IPS-NIHi11 (cell line): ENCODE results near the gene C19orf53.
A peak's percentile ranks its signal among the peaks of the same experiment; 100 is the strongest.

Source experiments
- DNase-seq: peaks from one replicate; pipeline ENCODE4 v3.0.0; 2012; ENCODE audit warnings: mixed read lengths, low spot score

C19orf53 gene

DNA sequence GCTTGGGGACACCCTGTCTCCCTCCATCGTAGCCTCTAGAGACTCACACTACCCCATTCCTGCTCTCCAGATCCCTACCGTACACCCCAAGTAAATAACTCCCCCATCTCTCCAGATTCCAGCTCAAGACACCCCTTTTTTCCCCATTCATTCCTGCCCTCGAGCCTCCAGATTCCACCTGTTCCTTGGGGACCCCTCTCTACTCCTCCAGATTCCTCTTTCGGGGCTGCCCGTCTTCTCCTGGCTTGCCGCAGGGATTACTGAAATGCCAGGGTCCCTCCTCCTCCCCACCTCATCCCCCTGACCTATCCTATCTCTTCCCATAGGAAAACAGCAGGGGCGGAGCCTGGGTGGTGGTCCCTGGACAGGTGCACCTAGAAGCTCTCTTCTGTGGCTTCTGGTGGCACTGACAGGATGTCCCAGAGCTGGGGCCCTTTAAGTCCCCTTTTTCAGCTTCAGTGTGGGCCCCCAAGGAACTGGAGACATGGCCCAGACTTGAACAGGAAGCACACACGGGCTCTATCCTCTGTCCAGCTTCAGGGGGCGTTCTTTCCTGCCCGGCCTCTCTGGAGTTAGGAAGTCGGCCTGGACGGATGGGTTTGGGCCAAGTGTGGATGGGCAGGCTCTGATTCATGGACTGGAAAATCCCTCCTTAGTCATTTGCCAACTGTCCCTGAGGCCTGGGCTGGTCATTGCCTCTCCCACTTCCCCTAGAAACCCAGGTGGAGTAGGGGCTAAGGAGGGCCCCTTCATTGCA, 22.2 kb downstream of the C19orf53 start:
- DNase-seq, result peak; percentile 70

DNA sequence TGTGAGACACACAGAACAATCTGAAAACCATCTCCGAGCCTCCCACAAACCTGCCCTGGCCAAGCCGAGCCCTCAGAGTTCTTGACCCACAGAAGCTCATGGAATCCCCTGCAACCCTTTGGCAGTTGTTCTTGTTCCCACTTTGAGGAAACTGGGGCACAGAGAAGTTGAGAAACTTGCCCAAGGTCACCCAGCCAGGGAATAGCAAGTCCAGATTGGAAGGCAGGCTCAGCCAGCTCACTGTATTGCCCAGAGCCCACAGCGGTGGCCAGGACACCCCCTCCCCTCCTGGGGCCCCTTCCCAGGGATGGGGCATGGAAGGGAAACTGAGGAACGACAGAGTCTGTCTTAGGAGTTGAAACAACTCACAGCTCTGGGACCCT, 22.8 kb downstream of the C19orf53 start:
- DNase-seq, result no peak

DNA sequence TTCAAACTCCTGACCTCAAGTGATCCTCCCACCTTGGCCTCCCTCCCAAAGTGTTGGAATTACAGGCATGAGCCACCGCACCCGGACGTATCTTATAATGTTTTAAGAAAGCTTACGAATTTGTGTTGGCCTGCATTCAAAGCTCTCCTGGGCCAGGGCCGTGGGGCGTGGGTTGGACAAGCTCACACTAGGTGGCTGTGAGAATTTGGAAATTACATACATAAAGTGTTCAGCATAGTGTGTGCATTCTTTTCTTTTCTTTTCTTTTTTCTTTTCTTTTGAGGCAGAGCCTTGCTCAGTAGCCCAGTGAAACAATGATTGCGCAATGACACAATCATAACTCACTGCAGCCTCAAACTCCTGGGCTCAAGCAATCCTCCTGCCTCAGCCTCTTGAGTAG, 23.6 kb downstream of the C19orf53 start:
- no peak for DNase-seq

DNA sequence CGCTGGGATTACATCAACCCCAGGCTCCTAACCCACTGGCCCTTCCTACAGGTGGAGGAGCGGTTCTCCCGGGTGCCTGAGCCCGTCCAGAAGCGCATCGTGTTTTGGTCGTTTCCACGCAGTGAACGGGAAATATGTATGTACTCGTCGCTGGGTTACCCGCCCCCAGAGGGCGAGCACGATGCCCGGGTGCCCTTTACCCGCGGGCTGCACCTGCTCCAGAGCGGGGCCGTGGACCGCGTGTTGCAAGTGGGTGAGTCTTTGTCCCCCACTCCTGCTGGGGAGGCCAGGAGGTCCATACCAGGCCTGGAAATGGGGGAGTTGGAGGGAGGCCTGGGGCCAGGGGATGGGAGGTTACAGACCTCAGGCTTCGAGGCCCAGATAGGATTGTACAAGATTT, 25.4 kb downstream of the C19orf53 start:
- no peak for DNase-seq

DNA sequence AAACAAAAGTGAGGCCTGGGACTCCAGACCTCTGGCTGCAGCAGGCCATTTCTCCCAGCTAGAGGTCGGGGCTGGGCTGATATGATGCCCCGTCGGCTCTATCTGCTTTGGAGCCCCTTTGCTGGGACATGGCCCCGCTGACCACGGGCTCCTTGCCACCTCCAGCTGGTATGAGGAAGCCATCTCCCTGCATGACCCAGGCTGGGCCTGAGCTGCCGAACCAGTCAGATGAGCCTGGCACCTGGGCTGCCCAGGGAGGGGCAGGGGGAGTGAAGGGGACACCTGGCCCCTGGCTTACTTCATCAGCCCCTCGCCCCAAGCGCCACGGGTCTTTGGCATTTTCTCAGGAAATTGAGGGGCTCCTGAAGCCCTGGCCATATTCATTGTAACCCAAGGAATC, 28.8 kb downstream of the C19orf53 start:
- DNase-seq, result no peak

DNA sequence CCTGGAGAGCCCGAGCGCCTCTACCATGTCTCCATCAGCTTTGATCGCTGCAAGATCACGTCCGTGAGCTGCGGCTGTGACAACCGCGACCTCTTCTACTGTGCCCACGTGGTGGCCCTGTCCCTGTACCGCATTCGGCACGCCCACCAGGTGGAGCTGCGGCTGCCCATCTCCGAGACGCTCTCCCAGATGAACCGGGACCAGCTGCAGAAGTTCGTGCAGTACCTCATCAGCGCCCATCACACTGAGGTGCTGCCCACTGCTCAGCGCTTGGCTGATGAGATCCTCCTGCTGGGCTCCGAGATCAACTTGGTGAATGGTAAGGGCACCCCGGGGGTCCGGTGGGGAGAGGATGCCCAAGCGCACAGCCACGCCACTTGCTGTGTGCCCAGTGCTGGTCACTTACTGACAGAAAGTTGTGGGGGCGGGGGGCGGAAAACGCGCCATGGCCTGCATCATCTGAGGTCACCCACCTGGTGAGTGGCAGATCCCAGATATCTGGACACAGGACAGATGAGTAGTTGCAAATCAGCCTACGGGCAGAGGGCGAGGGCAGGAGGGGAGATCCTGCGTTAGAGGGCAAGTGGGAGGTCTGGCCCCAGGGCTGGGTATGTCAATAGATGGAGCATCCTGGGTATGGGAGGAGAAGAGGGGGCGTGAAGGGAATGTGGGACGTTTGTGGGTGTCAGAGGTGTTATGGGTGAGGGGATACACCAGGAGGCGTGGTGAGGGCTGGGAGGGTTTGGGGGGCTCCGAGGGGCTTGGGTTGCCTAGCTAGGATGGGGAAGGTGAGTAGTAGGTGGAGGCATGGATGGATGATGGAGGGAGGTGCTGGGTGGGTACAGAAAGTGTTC, 30.8 kb downstream of the C19orf53 start:
- DNase-seq, result peak; percentile 85

DNA sequence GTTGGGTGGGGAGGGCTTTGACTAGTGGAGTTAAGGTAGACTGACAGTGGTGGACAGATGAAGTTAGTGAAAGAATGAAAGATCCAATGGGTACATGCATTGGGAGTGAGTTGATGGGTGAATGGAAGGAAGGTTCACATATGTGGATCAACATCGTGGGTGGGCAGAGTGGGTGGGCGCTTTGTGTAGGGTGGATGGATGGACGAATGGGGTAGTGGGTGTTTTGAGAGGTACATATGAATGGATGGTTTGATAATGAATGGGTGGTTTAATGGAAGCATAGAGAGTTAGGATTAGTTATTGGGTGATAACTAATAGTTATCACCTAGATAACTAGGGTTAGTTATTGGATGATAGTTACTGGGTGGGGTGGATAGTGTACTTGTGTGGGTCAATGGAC, 32.5 kb downstream of the C19orf53 start:
- DNase-seq, result no peak

DNA sequence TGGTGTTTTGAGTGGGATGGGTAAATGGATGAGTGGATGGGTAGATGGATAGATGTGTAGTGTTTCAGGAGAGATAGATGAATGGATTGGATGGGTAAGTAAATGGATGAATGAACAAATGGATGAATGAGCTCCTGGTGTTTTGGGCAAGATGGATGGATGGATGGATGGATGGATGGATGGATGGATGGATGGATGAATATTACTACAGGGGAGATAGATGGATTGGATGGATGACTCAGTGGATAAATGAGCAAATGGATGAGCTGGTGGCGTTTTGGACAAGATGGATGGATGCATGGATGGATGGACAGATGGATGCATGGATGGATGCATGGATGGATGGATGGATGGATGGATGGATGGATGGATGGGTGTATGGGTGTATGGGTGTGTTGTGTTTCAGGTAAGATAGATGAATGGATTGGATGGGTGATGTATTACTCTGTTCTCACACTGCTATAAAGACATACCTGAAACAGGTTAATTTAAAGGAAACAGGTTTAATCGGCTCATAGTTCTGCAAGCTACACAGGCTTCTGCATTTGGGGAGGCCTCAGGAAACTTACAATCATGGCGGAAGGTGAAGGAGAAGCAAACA, 33.3 kb downstream of the C19orf53 start:
- no peak for DNase-seq

DNA sequence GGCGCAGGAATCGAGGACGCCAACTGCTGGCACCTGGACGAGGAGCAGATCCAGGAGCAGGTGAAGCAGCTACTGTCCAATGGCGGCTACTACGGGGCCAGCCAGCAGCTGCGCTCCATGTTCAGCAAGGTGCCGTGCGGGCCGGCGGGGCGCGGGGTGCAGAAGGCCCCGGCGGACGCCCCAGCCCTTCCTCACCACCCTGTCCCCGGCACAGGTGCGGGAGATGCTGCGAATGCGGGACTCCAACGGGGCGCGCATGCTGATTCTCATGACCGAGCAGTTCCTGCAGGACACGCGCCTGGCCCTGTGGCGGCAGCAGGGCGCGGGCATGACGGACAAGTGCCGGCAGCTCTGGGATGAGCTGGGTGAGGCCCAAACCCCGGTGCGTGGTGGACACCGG, 34.6 kb downstream of the C19orf53 start:
- no peak for DNase-seq

DNA sequence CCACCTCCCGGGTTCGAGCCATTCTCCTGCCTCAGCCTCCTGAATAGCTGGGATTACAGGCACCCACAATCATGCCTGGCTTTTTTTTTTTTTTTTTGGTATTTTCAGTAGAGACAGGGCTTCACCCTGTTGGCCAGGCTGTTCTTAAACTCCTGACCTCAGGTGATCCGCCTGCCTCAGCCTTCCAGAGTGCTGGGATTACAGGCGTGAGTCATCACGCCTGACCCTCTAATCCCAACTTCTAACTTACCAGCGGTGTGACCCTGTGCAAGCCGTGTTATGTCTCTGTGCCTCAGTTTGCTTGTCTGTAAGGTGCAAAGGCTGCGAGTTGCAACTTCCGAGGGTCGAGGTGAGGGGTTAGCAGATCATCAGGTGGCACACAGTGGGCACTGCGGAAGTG, 38.3 kb downstream of the C19orf53 start:
- no peak for DNase-seq

DNA sequence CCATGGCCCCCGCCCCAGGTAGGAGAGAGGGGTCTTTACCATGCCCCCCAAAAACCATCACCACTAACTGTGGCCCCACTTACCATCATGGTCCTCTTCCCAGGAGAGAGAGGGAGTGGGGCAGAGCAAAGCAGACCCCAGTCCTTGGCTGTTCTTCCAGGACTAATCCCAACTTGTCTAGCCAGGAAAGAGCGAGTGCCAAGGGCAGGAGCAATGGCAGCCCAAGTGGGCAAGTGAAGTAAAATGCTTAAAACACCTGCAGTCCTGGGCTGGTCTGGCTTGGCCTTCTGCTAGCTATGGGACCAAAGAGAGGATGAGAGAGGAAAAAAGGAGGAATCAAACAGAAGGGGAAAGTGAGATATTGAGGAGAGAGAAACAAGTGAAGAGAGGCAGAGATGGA, 38.9 kb downstream of the C19orf53 start:
- no peak for DNase-seq

DNA sequence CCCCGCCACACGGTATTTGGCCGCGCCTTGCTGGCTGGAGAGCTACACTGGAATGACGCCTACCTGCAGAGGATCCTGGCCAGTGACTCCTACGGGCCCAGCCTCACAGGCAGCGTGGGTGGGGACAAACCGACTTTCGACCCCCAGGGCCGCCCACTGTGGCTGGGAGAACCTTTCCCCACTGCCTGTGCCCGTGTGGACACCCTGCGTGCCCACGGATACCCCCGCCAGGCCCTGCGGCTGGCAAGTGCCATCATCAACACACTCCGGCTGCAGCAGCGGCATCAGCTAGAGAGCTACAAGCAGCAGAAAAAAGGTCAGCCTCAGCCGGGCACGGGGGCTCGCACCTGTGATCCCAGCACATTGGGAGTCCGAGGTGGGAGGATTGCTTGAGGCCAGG, 40.3 kb downstream of the C19orf53 start:
- DNase-seq, result no peak

DNA sequence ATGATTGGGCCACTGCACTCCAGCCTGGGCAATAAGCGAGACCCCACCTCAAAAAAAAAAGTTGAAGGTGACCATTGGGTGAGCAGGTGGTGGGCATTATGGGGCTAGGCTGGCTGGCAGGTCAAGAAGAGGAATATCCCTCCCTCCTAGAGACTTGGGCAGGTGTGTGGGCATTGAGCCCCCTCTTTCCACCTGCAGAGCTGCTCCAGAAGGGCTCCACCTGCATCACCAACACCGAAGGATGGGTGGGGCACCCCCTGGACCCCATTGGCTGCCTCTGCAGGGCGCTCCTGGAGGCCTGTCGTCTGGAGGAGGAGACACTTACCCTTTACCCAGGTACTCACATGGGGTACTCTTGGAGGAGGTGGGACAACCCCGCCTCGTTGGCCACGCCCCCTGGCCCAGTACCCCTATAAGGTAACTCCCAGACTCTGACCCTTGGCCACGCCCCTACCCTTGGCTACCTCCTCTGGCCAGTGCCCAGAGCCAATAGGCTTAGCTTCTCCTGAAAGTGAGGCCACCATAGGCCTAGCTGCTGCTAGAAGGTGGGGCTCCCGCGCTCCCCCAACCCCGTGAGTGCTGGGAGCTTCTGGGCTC, 42.9 kb downstream of the C19orf53 start:
- peak; percentile 93 for DNase-seq

DNA sequence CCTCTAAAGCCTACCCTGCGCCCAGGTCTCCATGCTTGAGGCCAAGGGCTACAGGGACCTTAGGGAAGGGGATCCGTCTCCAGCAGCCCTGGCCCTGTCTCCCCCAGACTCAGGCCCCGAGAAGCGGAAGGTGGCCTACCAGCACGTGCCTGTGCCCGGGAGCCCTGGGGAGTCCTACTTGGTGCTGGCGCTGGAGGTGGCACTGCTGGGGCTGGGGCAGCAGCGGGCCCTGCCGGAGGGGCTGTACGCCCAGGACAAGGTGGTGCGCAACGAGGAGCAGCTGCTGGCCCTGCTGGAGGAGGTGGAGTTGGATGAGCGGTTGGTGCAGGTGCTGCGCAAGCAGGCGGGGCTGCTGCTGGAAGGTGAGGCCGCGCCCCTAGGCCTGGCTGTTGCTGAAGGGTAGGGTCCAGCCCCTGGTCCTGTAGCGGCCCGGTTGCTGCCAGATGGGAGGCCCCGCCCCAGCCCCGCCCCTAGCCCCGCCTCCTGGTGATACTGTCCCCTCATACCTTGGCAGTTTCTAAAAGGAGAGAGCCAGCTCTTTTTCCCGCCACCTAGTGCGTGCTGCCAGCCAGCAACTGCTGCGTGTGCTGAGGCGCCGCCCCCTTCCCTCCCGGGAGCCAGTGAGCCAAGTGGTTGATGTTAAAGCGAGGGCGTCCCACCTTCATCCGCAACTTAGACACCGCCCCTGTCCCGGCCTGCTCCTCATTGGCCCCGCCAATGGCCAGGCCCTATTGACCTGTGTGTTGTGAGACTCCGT, 43.5 kb downstream of the C19orf53 start:
- DNase-seq, result peak; percentile 92

DNA sequence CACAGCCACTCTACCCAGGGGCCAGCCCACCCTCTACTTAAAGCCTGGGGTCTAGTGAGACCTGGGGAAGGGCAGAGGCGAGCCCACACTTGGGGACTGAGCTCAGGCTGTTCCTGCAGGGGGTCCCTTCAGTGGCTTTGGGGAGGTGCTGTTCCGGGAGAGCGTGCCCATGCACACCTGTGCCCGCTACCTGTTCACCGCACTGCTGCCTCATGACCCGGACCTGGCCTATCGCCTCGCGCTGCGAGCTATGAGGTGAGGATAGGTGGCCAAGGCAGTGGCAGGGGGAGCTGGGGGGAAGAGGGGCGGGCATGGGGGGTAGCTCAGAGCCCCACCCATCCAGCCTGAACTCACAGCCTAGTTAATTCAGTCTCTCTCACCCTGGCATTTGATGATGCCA, 45.0 kb downstream of the C19orf53 start:
- no peak for DNase-seq

DNA sequence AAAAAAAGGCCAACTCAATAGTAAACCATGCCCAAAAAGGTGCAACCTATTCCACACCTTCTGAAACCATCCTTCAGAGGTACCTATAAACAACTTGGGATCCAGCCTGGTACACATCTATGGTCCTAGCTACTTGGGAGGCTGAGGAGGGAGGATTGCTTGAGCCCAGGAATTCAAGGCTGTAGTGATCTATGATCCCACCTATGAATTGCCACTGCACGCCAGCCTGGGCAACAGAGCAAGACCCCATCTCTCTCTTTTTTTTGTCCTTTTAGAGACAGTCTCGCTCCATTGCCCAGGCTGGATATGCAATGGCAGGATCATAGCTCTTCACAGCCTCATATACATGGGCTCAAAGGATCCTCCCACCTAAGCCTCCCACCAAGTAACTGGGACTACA, 47.0 kb downstream of the C19orf53 start:
- DNase-seq, result no peak

DNA sequence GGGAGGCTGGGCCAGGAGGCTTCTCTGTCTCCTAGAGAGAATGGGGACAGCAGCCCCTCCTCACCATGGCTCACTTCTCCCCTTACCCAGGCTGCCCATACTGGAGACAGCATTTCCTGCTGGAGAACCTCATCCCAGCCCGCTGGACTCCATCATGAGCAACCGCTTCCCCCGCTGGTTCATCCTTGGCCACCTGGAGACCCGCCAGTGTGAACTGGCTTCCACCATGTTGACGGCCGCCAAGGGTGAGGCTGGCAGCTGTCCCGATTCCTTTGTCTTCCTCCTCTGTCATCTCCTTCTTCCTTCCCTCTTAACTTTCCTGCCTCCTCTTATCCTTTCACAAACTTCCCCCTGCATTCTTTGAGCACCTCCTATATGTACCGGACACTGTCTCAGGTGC, 49.0 kb downstream of the C19orf53 start:
- DNase-seq, result no peak

DNA sequence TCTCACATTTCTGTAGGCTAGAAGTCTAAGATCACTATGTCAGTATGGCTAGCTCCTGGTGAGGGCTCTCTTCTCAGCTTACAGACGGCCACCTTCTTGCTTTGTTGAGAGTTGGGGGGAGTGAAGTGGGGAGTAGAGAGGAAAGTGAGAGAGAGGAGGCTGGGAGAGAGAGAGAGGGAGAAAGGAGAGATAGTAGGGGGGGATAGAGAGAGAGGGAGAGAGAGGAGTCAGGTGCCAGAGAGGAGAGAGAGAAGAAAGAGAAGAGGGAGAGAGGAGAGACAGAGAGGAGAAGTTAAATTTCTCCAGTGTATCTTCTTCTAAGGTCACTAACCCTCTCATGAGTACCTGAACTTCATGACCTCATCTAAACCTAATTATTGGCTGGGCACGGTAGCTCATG, 49.6 kb downstream of the C19orf53 start:
- no peak for DNase-seq

DNA sequence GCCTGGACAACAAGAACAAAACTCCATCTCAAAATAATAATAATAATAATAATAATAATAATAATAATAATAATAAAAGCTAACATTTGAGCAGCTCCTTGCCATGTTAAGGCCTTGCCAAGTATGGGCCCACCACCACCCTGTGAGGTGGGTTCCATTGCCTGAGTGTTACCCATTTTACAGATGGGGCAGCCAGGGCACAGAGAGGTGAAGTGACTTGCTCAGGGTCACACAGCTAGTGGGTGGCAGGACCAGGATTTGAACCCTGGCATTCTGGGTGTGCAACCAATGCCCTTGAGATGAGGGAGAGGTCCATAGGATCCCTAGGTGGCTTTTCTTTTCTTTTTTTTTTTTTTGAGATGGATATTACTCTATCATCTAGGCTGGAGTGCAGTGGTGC, 50.4 kb downstream of the C19orf53 start:
- no peak for DNase-seq

DNA sequence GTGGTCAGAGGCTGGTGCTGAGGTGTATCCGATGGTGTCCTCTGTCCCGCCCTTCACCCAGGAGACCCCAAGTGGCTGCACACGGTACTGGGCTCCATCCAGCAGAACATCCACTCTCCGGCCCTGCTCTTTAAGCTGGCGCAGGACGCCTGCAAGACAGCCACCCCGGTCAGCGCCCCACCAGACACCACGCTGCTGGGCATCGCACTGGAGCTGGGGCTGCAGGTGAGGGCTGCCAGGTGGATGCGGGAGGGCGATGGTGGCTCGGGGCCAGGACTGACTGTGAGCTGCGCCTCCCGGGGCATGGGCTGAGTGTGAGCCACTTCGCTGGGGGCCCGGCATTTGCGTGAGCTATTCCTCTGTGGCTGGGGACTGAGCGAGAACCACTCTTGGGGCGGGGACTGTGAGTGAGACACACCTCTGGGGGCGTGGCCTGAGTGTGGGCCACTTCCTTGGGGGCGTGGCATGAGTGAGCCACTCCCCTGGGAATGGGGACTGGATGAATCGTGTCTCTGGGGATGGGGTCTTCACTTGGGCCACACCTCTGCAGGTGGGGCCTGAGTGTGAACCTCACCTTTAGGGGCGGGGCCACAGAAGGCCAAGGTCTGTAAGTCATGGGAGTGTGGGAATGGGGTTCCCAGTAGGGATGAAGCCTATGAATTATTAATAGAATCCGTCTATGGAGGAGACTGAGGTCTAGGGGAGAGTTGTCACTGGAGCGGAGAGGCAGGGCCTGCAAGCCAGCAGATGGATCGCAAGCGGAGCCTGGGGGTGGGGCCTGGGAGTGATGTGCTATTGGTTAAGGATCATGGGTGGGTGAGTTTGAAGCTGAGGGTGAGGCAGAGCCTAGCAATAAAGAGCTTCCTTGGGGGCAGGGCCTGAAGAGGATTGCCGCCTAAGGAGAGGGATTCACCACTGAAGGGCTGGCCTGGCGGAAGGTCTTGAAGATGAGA, 51.5 kb downstream of the C19orf53 start:
- peak; percentile 83 for DNase-seq
